ENCODE results near the gene KLHL10.
"Not testable (repeated sequence)": the region's sequence is repeated elsewhere in the genome, so short reads cannot be mapped to it uniquely, and the experiment has no call there.

Gene KLHL10

GRCh38 chr17:41812381-41813151, 25.1 kb upstream of the KLHL10 start, which contains the start of gene FKBP10:
TSS of gene FKBP10 (plus strand) at chr17:41813004. CDS start at chr17:41813035, 31 bp downstream.
- no peak for DNase-seq (ENCODE audit: low read depth, low spot score)

DNA sequence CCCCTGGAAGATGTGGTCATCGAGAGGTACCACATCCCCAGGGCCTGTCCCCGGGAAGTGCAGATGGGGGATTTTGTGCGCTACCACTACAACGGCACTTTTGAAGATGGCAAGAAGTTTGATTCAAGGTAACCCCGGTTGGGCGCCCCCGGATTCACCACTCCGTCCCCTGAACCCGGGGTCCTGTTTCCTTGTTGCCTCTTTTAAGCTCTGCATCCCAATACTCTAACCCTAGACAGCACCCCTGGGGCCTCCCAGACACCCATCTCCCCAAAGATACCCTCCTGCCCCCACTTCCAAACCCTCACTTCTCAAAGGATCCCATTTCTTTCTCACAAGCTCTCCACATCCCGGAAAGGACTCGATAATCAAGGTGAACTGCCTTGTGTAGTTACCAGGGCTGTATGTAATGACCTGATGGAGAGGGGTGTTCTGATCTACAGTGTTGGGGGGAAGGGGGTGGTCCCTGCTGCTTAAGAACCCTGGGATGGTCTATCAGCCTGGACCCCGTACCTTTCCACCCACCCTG, 24.4 kb upstream of the KLHL10 start:
- DNase-seq (ENCODE audit: low read depth, low spot score) = no peak
- H3K27ac ChIP-seq = peak overlapping the region; percentile 77

More at GRCh38 chr17:41812381-41813151, 25.1 kb upstream of the KLHL10 start, which contains the start of gene FKBP10:
- H3K27ac ChIP-seq = peak within 1 kb of the TSS; percentile 77

DNA sequence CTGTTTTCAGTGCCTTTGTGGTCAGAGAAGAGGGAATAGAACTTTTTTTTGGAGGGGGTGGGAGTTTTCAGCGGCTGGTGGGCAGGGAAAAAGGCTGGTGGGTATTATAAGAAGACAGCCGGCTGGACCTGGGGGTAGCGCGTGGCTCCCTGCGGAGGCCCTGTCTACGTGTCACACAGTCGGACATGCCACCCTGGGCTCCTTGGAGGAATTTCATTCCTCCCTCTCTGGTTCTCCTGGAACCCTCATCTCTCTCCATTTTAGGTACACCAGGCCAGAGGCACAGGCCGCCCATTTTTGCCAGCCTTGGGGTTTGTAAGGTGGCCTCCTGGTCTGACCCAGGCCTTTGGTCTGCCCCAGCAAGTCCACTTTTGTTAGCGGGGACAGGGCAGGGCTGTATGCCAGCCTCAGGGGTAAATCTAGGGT, 23.9 kb upstream of the KLHL10 start:
- H3K27ac ChIP-seq = no peak overlapping the region
- no peak for DNase-seq (ENCODE audit: low read depth, low spot score)

DNA sequence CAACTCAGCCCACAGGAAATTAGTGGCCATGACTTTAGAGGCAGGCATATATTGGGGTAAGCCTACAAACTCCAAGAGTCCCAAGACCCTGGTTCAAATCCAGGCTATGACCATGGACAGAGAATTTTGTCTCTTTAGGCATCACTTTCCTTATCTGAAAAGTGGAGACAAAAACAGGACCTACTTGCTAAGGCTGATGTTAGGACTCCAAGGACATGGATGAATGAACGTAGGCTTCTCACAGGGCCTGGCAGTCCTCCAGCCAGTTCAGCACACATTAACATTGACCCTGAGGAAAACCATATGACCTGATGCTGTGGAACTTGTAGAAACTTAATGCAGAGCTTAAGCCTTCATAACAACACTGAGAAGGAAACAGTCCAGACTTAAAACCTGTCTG, 23.4 kb upstream of the KLHL10 start:
- H3K27ac ChIP-seq = no peak overlapping the region
- DNase-seq (ENCODE audit: low read depth, low spot score) = no peak

DNA sequence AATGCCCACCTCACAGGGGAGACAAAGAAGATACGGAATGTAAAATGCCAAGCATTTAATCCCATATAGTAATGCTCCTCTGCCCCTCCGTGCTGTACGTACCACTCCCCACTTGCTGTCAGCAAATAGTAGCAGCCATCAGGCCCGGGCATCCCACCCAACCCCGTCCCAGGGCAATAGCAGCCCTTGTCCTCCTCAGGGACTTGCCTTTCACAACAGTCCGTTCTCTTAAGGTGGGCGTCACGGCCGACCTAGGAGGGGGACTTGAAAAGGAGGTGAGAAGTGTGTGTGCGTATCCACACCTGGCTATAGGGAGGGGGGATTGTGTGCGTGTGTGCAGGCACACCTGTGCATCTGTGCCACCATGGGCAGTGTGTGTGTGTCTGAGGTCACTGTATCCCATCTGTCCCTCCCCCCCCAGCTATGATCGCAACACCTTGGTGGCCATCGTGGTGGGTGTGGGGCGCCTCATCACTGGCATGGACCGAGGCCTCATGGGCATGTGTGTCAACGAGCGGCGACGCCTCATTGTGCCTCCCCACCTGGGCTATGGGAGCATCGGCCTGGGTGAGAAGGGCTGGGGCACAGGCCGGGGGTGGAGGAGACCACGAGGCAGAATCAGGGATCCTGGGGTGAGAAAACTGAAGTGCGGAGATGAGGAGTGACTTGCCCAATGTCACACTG, 20.8 kb upstream of the KLHL10 start:
- no peak overlapping the region for H3K27ac ChIP-seq
- no peak for DNase-seq (ENCODE audit: low read depth, low spot score)

DNA sequence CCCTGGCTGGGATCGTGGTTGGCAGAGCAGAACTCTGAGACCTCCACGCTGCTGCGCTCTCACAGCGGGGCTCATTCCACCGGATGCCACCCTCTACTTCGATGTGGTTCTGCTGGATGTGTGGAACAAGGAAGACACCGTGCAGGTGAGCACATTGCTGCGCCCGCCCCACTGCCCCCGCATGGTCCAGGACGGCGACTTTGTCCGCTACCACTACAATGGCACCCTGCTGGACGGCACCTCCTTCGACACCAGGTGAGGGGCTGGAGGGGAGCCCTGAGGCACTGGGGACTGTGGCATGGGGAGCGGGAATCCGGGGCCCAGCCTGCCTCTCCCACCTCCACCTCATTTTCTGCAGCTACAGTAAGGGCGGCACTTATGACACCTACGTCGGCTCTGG, 19.6 kb upstream of the KLHL10 start:
- H3K27ac ChIP-seq = no peak overlapping the region
- no peak for DNase-seq (ENCODE audit: low read depth, low spot score)

GRCh38 chr17:41821776-41822175, 15.8 kb upstream of the KLHL10 start:
- no peak for DNase-seq (ENCODE audit: low read depth, low spot score)

GRCh38 chr17:41822216-41823140, 15.1 kb upstream of the KLHL10 start:
- DNase-seq (ENCODE audit: low read depth, low spot score) = no peak
- H3K27ac ChIP-seq = no peak overlapping the region

More at GRCh38 chr17:41821776-41822175, 15.8 kb upstream of the KLHL10 start:
- H3K27ac ChIP-seq = no peak overlapping the region

- no peak for DNase-seq (ENCODE audit: low read depth, low spot score)
- H3K27ac ChIP-seq = no peak overlapping the region
Observed at GRCh38 chr17:41823141-41823524, 14.5 kb upstream of the KLHL10 start.

GRCh38 chr17:41823580-41823979, 14.0 kb upstream of the KLHL10 start:
- no peak for DNase-seq (ENCODE audit: low read depth, low spot score)
- no peak overlapping the region for H3K27ac ChIP-seq

GRCh38 chr17:41824086-41824485, 13.5 kb upstream of the KLHL10 start:
- no peak for DNase-seq (ENCODE audit: low read depth, low spot score)
- H3K27ac ChIP-seq = no peak overlapping the region

GRCh38 chr17:41825175-41825845, 12.3 kb upstream of the KLHL10 start:
- no peak overlapping the region for H3K27ac ChIP-seq
- DNase-seq (ENCODE audit: low read depth, low spot score) = no peak

DNA sequence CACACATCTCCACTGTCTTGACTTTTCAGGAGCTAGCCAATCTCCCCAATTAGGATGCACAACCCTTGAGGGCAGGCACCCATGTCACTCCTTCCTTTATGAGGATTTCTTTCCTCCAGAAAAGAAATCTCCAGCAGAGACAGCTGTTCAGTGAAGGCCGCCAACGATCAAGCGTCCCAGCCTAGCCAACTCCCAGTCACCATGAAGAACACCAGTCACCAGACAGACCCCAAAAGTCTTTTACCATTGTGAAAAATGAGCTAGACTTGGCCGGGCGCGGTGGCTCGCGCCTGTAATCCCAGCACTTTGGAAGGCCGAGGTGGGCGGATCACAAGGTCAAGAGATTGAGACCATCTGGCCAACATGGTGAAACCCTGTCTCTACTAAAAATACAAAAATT, 7.7 kb upstream of the KLHL10 start:
- not testable (repeated sequence) for DNase-seq (ENCODE audit: low read depth, low spot score); H3K27ac ChIP-seq

DNA sequence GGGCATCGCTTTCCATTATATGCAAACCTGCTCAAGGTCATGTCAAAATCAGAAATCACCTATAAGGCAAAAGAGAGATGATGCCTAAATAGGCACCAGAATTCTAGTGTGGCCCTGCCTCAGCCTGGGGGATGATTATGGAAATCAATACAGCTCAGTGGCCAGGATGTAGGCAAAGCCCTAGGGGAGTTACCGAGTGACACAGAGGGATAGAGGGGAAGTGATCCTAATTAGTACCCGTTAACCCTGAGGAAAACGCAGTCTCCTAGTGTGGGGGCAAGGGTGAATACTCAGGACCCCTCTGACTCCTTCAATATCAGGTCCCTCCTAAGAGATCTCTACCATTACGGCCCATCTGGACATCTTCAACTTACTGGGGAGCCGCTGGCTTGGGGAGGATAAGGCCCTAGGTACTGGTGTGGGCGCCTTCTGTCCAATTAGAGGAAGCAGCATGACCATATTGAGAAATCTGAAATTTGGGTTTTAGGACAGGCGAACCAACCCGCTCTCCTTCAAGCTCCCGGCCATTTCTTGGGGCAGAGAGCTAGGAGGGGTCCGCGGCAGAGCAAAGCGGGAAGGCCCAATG, 2.3 kb upstream of the KLHL10 start:
- DNase-seq (ENCODE audit: low read depth, low spot score) = no peak
- H3K27ac ChIP-seq = no peak overlapping the region

DNA sequence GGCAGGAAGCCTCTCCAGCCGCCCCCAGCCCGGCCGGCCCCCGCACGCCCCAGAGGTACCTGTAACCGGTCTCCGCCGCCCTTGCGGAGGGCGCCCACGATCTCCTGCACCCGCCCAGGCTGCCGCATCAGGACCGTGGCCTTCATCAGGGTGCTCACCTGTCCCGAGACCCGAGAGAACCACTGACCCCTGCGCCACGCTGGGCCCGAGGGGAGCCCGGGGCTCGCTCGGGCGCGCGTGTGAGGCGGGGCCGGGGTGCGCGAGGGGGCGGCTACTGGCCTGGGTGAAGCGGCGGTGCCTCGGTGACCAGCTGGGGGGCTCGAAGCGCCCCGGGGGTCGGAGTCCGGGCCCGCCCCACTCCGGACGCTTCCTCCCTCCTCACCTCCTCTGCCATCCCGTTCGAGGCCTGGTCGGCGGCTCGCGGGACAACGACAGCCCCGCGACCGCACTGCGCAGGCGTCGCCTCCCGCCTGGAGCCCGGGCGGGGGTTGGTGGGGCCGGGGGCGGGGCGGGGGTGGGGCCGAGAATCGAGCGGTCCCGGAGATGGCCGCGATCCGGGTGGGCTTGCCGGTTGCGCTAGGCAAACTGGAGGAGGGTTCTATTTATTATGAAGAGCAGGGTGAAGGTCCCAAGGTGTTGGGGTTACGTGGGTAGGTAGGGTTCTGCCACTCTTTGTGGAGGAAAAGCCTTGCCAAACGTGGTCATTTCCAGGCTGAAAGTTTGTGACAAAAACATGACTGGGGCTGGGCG, 1.6 kb upstream of the KLHL10 start, which contains the start of gene NT5C3B:
TSS of gene NT5C3B (minus strand) at position 433 of the 750 bp plus-strand sequence. CDS start at position 394, 39 bp downstream.
- no peak for DNase-seq (ENCODE audit: low read depth, low spot score)
- H3K27ac ChIP-seq = no peak within 1 kb of the TSS

DNA sequence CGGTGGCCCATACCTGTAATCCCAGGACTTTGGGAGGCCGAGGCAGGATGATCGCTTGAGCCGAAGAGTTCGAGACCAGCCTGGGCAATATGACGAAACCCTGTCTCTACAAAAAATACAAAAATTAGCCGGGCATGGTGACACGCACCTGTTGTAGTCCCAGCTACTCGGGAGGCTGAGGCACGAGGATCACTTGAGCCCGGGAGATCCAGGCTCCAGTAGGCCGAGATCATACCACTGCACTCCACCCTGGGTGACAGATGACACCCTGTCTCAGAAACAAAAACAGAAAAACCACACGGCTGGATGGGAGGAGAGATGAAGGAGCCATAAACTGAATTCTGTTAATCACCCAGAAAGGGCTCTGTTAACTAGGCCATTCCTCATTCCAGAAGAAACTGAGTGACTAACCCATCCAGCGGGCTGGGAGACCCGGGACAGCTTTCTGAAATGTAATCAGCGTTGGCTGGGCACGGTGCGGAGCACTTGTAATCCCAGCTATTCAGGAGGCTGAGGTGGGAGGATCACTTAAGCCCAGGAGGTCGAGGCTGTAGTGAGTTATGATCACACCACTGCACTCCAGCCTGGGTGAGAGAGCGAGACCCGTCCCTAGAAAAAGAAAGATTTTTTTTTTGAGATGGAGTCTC, 952 bp upstream of the KLHL10 start:
- no peak for DNase-seq (ENCODE audit: low read depth, low spot score)
- no peak overlapping the region for H3K27ac ChIP-seq

- DNase-seq (ENCODE audit: low read depth, low spot score); H3K27ac ChIP-seq: not testable (repeated sequence)
Observed at GRCh38 chr17:41839448-41839847, 1.8 kb downstream of the KLHL10 start.

- not testable (repeated sequence) for DNase-seq (ENCODE audit: low read depth, low spot score); H3K27ac ChIP-seq
Observed at GRCh38 chr17:41840781-41841180, 3.2 kb downstream of the KLHL10 start.
